ENCODE results near the gene PAX6. TPM values are rescaled to one million over a fixed set of nuclear protein-coding genes. Genes with fewer than 3 reads are reported as not detected.

Gene PAX6
- polyA plus RNA-seq, 1 of the 3 experiments (the other 2 are of a cell fraction) = not detected

DNA sequence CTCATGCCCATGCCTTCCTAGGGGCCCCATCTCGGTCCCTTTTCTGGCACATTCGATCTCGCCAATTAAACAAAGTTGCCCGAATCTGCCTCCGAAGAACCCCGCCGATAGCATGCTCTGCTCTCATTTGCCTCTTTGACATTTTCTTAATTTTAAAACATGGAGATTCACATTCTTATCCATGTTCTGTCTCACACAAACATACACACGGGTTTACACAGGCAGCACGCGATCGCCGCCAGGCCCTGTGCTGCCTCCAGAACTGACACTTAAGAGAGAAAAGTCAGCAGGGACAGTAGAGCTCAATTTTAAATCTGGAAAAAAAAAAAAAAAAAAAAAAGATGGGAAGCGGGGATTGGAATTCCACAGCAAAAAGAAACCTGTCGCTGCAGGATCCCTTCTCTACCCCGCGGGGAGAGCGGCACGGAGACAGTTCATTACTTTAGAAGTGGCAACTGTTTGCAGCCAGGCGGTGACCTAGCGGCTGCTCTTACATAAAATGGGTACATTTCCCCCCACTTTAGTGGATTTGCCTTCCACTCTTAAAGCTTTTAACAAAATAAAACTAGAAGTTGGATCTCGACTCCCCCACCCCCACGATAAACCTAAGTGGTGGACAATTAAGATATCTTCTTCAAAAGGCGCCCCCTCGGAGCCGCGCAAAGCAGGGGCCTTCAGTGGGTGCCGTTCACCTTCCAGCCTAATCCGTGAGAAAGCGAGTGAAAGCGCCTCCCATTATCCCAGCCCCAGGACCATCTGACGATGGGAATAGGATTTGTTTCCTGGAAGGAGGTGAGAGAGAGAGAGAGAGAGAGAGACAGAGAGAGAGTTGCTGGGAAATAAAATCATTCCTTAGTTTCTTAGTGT lies 13.7 kb downstream of the PAX6 start:
- H3K9ac ChIP-seq = no peak overlapping the region
- peak overlapping the region; percentile 49 for H3K4me2 ChIP-seq
- WGBS (ENCODE audit: low lambda C conversion rate) = 26% methylated on average over 31 of the region's 31 CpGs
- H3K9me2 ChIP-seq = no peaks in the 10 kb centered on the region
- DNase-seq = no peak
- no peaks in the 10 kb centered on the region for H3K36me3 ChIP-seq (replicated peaks in 1 of 2; ENCODE audit: control insufficient read depth in 1 of 2, insufficient read depth in 2 of 2, low read length in 1 of 2)
- 0 out of 2 replicates have a peak overlapping the region, but pooled peaks have one; percentile 14 for H2AFZ ChIP-seq (ENCODE audit: low read depth)
- H3K27ac ChIP-seq (ENCODE audit: low read depth in 2 of 2, low read length in 1 of 2) = no peak overlapping the region
- no peaks in the 10 kb centered on the region for H3K79me2 ChIP-seq (ENCODE audit: insufficient read depth)
- ChIA-PET CTCF (interaction anchor here (0.7 to 1.7 kb wide), 4 partner anchors 15 to 400 kb away, joined by 3 to 5 read pairs (median 4); no protein-coding TSS in a partner anchor), POLR2A (interaction anchor here (1.3 kb wide), 1 partner anchor 12 kb away, joined by 3 read pairs; no protein-coding TSS in a partner anchor)
- H4K20me1 ChIP-seq (ENCODE audit: insufficient read depth) = no peaks in the 10 kb centered on the region
- peak overlapping the region in 1 of 2 experiments; percentile 21; a peak in 1 of 4 replicates for H3K4me3 ChIP-seq (ENCODE audit: low read depth in 2 of 2, low read length in 1 of 2)
- H3K27me3 ChIP-seq (ENCODE audit: insufficient read depth) = peaks cover 67% of the 10 kb centered on the region
- TF ChIP-seq EZH2phosphoT487 (IDR thresholded peaks at IDR 0.05; ENCODE audit: borderline replicate concordance, low read depth) (peak; percentile 66; the same call in 1 of the 2 replicates), SIN3A (IDR thresholded peaks at IDR 0.05; ENCODE audit: borderline replicate concordance, low read depth, low read length) (no peak)
- no peaks in the 10 kb centered on the region for H3K9me3 ChIP-seq
- H3F3A ChIP-seq (replicated peaks; ENCODE audit: insufficient read depth) = peaks cover 4% of the 10 kb centered on the region
- H3K4me1 ChIP-seq (ENCODE audit: control insufficient read depth in 1 of 2, insufficient read depth in 2 of 2, low read depth in 1 of 2, low read length in 1 of 2) = peaks cover 0 to 3% of the 10 kb centered on the region in 2 experiments; a peak in 1 of 4 replicates

DNA sequence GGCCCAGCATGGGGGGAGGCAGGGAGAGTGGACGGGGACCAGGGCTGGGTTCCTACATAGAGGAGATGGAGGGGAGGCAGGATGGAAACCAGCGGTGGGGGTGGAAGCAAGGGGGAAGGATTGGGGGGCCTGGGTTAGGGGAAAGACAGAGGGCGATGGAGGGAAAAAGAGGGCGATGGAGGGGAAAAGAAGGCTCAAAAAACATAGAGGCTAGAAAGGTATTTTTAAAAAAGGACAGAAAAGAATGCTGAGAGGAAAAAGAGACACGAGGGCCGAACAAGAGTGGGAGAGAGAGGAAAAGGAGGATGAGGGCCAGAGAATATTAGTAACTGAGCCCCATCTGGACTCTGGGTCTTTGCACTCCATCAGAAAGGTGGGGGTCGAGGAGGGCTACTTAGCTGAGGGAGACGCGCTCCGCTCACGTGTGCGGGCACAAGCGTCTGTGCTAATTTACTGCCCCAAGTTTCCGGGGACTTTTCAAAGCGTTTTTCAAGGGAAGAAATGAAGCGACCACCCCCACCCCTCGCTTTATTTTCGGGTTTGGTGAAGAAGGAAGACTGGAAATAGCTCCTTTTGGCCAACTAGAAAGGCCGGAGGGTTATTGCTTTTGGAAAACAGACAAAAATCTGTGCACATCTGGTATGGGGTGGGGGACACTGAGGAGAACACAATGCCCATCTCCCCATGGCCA lies 14.5 kb downstream of the PAX6 start:
- Histone ChIP-seq H4K20me1 (ENCODE audit: insufficient read depth) (no peaks in the 10 kb centered on the region), H3K36me3 (replicated peaks in 1 of 2; ENCODE audit: control insufficient read depth in 1 of 2, insufficient read depth in 2 of 2, low read length in 1 of 2) (no peaks in the 10 kb centered on the region), H2AFZ (ENCODE audit: low read depth) (no peak overlapping the region), H3K27me3 (ENCODE audit: insufficient read depth) (peaks cover 59% of the 10 kb centered on the region), H3K79me2 (ENCODE audit: insufficient read depth) (no peaks in the 10 kb centered on the region), H3K4me1 (ENCODE audit: control insufficient read depth in 1 of 2, insufficient read depth in 2 of 2, low read depth in 1 of 2, low read length in 1 of 2) (peaks cover 0 to 3% of the 10 kb centered on the region in 2 experiments; a peak in 1 of 4 replicates), H3K27ac (ENCODE audit: low read depth in 2 of 2, low read length in 1 of 2) (no peak overlapping the region), H3K9ac (no peak overlapping the region), H3K9me3 (no peaks in the 10 kb centered on the region), H3K4me3 (ENCODE audit: low read depth in 2 of 2, low read length in 1 of 2) (no peak overlapping the region), H3K9me2 (no peaks in the 10 kb centered on the region), H3K4me2 (no peak overlapping the region), H3F3A (replicated peaks; ENCODE audit: insufficient read depth) (no peaks in the 10 kb centered on the region)
- TF ChIP-seq GATA2 (CRISPR knock-in tag; IDR thresholded peaks at IDR 0.05) = no peak
- TF ChIP-seq GABPA (IDR thresholded peaks at IDR 0.05; ENCODE audit: low read depth) = no peak
- TF ChIP-seq, protein P1, sequence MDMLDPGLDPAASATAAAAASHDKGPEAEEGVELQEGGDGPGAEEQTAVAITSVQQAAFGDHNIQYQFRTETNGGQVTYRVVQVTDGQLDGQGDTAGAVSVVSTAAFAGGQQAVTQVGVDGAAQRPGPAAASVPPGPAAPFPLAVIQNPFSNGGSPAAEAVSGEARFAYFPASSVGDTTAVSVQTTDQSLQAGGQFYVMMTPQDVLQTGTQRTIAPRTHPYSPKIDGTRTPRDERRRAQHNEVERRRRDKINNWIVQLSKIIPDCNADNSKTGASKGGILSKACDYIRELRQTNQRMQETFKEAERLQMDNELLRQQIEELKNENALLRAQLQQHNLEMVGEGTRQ (IDR thresholded peaks at IDR 0.05; ENCODE audit: borderline replicate concordance, low read depth, low read length) = no peak
- no peak for TF ChIP-seq NRF1 (IDR thresholded peaks at IDR 0.05; ENCODE audit: low read depth, low read length)
- no peak for TF ChIP-seq CHD2 (IDR thresholded peaks at IDR 0.05; ENCODE audit: low read length, partially characterized antibody)
- no peak for TF ChIP-seq MXI1 (IDR thresholded peaks at IDR 0.05; ENCODE audit: low read depth, low read length)
- no peak for TF ChIP-seq EP300 (IDR thresholded peaks at IDR 0.05; ENCODE audit: borderline replicate concordance in 1 of 2, low read depth in 1 of 2, low read length in 1 of 2)
- TF ChIP-seq, protein P2, sequence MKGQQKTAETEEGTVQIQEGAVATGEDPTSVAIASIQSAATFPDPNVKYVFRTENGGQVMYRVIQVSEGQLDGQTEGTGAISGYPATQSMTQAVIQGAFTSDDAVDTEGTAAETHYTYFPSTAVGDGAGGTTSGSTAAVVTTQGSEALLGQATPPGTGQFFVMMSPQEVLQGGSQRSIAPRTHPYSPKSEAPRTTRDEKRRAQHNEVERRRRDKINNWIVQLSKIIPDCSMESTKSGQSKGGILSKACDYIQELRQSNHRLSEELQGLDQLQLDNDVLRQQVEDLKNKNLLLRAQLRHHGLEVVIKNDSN (IDR thresholded peaks at IDR 0.05; ENCODE audit: borderline replicate concordance, low read depth) = no peak
- TF ChIP-seq JUND (IDR thresholded peaks at IDR 0.05) = no peak
- TF ChIP-seq YY1 (IDR thresholded peaks at IDR 0.05; ENCODE audit: low read depth) = no peak
- TF ChIP-seq, protein P3, sequence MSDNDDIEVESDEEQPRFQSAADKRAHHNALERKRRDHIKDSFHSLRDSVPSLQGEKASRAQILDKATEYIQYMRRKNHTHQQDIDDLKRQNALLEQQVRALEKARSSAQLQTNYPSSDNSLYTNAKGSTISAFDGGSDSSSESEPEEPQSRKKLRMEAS (IDR thresholded peaks at IDR 0.05; ENCODE audit: low read depth) = no peak
- no peak for TF ChIP-seq RAD21 (IDR thresholded peaks at IDR 0.05; ENCODE audit: low read length)
- TF ChIP-seq EZH2phosphoT487 (IDR thresholded peaks at IDR 0.05; ENCODE audit: borderline replicate concordance, low read depth) = no peak
- TF ChIP-seq, protein P4, sequence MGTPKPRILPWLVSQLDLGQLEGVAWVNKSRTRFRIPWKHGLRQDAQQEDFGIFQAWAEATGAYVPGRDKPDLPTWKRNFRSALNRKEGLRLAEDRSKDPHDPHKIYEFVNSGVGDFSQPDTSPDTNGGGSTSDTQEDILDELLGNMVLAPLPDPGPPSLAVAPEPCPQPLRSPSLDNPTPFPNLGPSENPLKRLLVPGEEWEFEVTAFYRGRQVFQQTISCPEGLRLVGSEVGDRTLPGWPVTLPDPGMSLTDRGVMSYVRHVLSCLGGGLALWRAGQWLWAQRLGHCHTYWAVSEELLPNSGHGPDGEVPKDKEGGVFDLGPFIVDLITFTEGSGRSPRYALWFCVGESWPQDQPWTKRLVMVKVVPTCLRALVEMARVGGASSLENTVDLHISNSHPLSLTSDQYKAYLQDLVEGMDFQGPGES (IDR thresholded peaks at IDR 0.05; ENCODE audit: low read depth, low read length) = no peak
- no peak for TF ChIP-seq MEF2A (IDR thresholded peaks at IDR 0.05; ENCODE audit: borderline replicate concordance, low read depth)
- TF ChIP-seq POLR2AphosphoS5 (IDR thresholded peaks at IDR 0.05; ENCODE audit: low read depth, low read length) = no peak
- no peak for TF ChIP-seq SMC3 (IDR thresholded peaks at IDR 0.05; ENCODE audit: low read depth, low read length)
- no peak for TF ChIP-seq FOSL2 (IDR thresholded peaks at IDR 0.05; ENCODE audit: borderline replicate concordance, low read depth)
- TF ChIP-seq, protein P5, sequence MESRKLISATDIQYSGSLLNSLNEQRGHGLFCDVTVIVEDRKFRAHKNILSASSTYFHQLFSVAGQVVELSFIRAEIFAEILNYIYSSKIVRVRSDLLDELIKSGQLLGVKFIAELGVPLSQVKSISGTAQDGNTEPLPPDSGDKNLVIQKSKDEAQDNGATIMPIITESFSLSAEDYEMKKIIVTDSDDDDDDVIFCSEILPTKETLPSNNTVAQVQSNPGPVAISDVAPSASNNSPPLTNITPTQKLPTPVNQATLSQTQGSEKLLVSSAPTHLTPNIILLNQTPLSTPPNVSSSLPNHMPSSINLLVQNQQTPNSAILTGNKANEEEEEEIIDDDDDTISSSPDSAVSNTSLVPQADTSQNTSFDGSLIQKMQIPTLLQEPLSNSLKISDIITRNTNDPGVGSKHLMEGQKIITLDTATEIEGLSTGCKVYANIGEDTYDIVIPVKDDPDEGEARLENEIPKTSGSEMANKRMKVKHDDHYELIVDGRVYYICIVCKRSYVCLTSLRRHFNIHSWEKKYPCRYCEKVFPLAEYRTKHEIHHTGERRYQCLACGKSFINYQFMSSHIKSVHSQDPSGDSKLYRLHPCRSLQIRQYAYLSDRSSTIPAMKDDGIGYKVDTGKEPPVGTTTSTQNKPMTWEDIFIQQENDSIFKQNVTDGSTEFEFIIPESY (IDR thresholded peaks at IDR 0.05; ENCODE audit: borderline replicate concordance, low read depth) = no peak
- WGBS (ENCODE audit: low lambda C conversion rate) = 27% methylated on average over 16 of the region's 19 CpGs
- CTCF ChIA-PET = interaction anchor here (1.0 kb wide), 1 partner anchor 14 kb away, joined by 3 read pairs; no protein-coding TSS in a partner anchor
- POLR2A ChIA-PET = no interaction called here
- no peak for DNase-seq
